ENCODE results near the gene CADPS. TPM values are rescaled to one million over a fixed set of nuclear protein-coding genes. Genes with fewer than 3 reads are reported as not detected.
A peak's percentile ranks its signal among the peaks of the same experiment; 100 is the strongest.

The CADPS gene
- polyA plus RNA-seq, 2 of the 4 experiments (the other 2 are of a cell fraction) = not detected

DNA sequence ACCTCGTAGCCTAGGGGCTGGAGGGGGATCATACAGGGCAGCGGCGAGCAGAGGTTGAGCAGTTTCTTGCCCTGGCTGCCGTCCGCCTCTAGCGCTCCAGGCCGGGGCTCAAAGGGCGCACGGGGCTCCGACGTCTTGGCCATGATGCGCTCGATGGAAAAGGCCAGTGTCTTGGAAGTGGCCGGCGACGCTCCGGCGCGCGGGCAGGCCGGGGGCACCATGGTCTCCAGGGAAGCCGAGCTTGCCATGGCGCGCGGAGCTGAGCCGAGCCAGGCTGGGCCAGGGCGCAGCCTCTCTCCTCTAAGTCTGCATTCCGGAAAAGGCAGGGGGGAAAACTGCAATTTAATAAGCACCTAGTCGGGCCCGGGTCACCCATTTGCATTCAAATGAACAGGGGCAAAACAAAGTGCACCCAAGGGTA, 502.6 kb downstream of the CADPS start:
- no peak for TF ChIP-seq SREBF2 (IDR thresholded peaks at IDR 0.05)
- TF ChIP-seq, protein P1, sequence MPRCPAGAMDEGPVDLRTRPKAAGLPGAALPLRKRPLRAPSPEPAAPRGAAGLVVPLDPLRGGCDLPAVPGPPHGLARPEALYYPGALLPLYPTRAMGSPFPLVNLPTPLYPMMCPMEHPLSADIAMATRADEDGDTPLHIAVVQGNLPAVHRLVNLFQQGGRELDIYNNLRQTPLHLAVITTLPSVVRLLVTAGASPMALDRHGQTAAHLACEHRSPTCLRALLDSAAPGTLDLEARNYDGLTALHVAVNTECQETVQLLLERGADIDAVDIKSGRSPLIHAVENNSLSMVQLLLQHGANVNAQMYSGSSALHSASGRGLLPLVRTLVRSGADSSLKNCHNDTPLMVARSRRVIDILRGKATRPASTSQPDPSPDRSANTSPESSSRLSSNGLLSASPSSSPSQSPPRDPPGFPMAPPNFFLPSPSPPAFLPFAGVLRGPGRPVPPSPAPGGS (IDR thresholded peaks at IDR 0.05) = no peak
- TF ChIP-seq ZFP36 (IDR thresholded peaks at IDR 0.05; ENCODE audit: borderline replicate concordance, partially characterized antibody) = no peak
- TF ChIP-seq HEYL (CRISPR knock-in tag; IDR thresholded peaks at IDR 0.05) = no peak
- TF ChIP-seq, protein P2, sequence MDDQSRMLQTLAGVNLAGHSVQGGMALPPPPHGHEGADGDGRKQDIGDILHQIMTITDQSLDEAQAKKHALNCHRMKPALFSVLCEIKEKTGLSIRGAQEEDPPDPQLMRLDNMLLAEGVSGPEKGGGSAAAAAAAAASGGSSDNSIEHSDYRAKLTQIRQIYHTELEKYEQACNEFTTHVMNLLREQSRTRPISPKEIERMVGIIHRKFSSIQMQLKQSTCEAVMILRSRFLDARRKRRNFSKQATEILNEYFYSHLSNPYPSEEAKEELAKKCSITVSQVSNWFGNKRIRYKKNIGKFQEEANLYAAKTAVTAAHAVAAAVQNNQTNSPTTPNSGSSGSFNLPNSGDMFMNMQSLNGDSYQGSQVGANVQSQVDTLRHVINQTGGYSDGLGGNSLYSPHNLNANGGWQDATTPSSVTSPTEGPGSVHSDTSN (IDR thresholded peaks at IDR 0.05) = no peak
- TF ChIP-seq ZNF302 (CRISPR knock-in tag; IDR thresholded peaks at IDR 0.05) = no peak
- TF ChIP-seq BHLHE40 (IDR thresholded peaks at IDR 0.05; ENCODE audit: low read depth, low read length) = no peak
- TF ChIP-seq CBX8 (IDR thresholded peaks at IDR 0.05) = no peak
- no peak for TF ChIP-seq HDAC2 (IDR thresholded peaks at IDR 0.05)
- TF ChIP-seq, protein P3, sequence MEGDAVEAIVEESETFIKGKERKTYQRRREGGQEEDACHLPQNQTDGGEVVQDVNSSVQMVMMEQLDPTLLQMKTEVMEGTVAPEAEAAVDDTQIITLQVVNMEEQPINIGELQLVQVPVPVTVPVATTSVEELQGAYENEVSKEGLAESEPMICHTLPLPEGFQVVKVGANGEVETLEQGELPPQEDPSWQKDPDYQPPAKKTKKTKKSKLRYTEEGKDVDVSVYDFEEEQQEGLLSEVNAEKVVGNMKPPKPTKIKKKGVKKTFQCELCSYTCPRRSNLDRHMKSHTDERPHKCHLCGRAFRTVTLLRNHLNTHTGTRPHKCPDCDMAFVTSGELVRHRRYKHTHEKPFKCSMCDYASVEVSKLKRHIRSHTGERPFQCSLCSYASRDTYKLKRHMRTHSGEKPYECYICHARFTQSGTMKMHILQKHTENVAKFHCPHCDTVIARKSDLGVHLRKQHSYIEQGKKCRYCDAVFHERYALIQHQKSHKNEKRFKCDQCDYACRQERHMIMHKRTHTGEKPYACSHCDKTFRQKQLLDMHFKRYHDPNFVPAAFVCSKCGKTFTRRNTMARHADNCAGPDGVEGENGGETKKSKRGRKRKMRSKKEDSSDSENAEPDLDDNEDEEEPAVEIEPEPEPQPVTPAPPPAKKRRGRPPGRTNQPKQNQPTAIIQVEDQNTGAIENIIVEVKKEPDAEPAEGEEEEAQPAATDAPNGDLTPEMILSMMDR (IDR thresholded peaks at IDR 0.05) = no peak
- no peak for TF ChIP-seq EP300 (IDR thresholded peaks at IDR 0.05)
- no peak for TF ChIP-seq NFE2L2 (conservative IDR thresholded peaks at IDR 0.05; ENCODE audit: low read length)
- TF ChIP-seq CHD2 (IDR thresholded peaks at IDR 0.05; ENCODE audit: low read length, partially characterized antibody) = no peak
- Histone ChIP-seq H3K9me3 (no peaks in the 10 kb centered on the region), H3K4me2 (peak overlapping the region; percentile 42), H3K27ac (no peak overlapping the region), H3K4me3 (no peak overlapping the region), H3K4me1 (0 out of 3 replicates have a peak, but pooled peaks cover 3% of the 10 kb centered on the region)
- ChIA-PET POLR2A (no interaction called here), CTCF (no interaction called here)
- WGBS (ENCODE audit: missing lambda C conversion rate) = 0% methylated on average over 1 of the region's 30 CpGs
- FAIRE-seq = no peak
- DNase-seq (ENCODE audit: low read depth in 1 of 2, low spot score in 1 of 2) = peak in 1 of 2 experiments; percentile 17
- peak in 1 of 2 experiments; percentile 37; a peak in 1 of 6 replicates for ATAC-seq

GRCh38 chr3:62371720-62372591, 503.3 kb downstream of the CADPS start:
- Histone ChIP-seq H3K4me2 (peak overlapping the region; percentile 42), H3K27ac (no peak overlapping the region), H3K4me3 (no peak overlapping the region), H3K4me1 (0 out of 3 replicates have a peak, but pooled peaks cover 3% of the 10 kb centered on the region), H3K9me3 (no peaks in the 10 kb centered on the region)
- ChIA-PET CTCF (no interaction called here), POLR2A (no interaction called here)
- WGBS (ENCODE audit: missing lambda C conversion rate) = 30% methylated on average over 2 of the region's 66 CpGs
- 0 out of 6 replicates have a peak, but pooled peaks of 1 of the 2 experiments have one; percentile 26 for ATAC-seq
- FAIRE-seq = no peak
- no peak for TF ChIP-seq NFE2L2 (conservative IDR thresholded peaks at IDR 0.05; ENCODE audit: low read length)
- no peak for TF ChIP-seq KDM5A (IDR thresholded peaks at IDR 0.05)
- no peak for TF ChIP-seq BHLHE40 (IDR thresholded peaks at IDR 0.05; ENCODE audit: low read depth, low read length)
- no peak for TF ChIP-seq TP53 (CRISPR knock-in tag; IDR thresholded peaks at IDR 0.05)
- no peak for TF ChIP-seq RCOR1 (IDR thresholded peaks at IDR 0.05; ENCODE audit: low read depth, low read length)
- no peak for TF ChIP-seq JUNB (IDR thresholded peaks at IDR 0.05)
- TF ChIP-seq, protein P4, sequence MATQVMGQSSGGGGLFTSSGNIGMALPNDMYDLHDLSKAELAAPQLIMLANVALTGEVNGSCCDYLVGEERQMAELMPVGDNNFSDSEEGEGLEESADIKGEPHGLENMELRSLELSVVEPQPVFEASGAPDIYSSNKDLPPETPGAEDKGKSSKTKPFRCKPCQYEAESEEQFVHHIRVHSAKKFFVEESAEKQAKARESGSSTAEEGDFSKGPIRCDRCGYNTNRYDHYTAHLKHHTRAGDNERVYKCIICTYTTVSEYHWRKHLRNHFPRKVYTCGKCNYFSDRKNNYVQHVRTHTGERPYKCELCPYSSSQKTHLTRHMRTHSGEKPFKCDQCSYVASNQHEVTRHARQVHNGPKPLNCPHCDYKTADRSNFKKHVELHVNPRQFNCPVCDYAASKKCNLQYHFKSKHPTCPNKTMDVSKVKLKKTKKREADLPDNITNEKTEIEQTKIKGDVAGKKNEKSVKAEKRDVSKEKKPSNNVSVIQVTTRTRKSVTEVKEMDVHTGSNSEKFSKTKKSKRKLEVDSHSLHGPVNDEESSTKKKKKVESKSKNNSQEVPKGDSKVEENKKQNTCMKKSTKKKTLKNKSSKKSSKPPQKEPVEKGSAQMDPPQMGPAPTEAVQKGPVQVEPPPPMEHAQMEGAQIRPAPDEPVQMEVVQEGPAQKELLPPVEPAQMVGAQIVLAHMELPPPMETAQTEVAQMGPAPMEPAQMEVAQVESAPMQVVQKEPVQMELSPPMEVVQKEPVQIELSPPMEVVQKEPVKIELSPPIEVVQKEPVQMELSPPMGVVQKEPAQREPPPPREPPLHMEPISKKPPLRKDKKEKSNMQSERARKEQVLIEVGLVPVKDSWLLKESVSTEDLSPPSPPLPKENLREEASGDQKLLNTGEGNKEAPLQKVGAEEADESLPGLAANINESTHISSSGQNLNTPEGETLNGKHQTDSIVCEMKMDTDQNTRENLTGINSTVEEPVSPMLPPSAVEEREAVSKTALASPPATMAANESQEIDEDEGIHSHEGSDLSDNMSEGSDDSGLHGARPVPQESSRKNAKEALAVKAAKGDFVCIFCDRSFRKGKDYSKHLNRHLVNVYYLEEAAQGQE (IDR thresholded peaks at IDR 0.05) = no peak
- no peak for TF ChIP-seq HOXA7 (CRISPR knock-in tag; IDR thresholded peaks at IDR 0.05)
- TF ChIP-seq FOXS1 (CRISPR knock-in tag; IDR thresholded peaks at IDR 0.05) = no peak
- no peak for TF ChIP-seq RAD21 (conservative IDR thresholded peaks at IDR 0.05 in 1 of 2, IDR thresholded peaks at IDR 0.05 in 1 of 2)
- TF ChIP-seq, protein P5, sequence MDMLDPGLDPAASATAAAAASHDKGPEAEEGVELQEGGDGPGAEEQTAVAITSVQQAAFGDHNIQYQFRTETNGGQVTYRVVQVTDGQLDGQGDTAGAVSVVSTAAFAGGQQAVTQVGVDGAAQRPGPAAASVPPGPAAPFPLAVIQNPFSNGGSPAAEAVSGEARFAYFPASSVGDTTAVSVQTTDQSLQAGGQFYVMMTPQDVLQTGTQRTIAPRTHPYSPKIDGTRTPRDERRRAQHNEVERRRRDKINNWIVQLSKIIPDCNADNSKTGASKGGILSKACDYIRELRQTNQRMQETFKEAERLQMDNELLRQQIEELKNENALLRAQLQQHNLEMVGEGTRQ (IDR thresholded peaks at IDR 0.05) = no peak
- TF ChIP-seq HDAC2 (IDR thresholded peaks at IDR 0.05) = no peak
- no peak for TF ChIP-seq MAZ (IDR thresholded peaks at IDR 0.05; ENCODE audit: borderline replicate concordance, low read depth, low read length)
- TF ChIP-seq, protein P2 (IDR thresholded peaks at IDR 0.05) = no peak
- TF ChIP-seq CBX2 (IDR thresholded peaks at IDR 0.05; ENCODE audit: borderline replicate concordance, low read depth) = no peak
- TF ChIP-seq RARB (CRISPR knock-in tag; IDR thresholded peaks at IDR 0.05) = no peak
- no peak for TF ChIP-seq FOSB (CRISPR knock-in tag; IDR thresholded peaks at IDR 0.05)
- DNase-seq (ENCODE audit: low read depth in 1 of 2, low spot score in 1 of 2) = no peak

Measured in A549 (cell line).